GM21360 (cell line): ENCODE data around the gene METTL3.
"Not testable (repeated sequence)": the region's sequence is repeated elsewhere in the genome, so short reads cannot be mapped to it uniquely, and the experiment has no call there.

Source experiments
- ATAC-seq: cut with Tn5 transposase; IDR thresholded peaks from one replicate; pipeline ENCODE4 v1.9.1; 2021; ENCODE audit warnings: mild to moderate bottlenecking, moderate library complexity; ENCODE audit not compliant: unreplicated experiment

The METTL3 gene

GRCh38 chr14:21510735-21511657 lies at the start of gene METTL3:
Gene METTL3 (minus strand): TSS chr14:21511340. CDS start chr14:21511223, 117 bp downstream.
- ATAC-seq, result peak; percentile 96

DNA sequence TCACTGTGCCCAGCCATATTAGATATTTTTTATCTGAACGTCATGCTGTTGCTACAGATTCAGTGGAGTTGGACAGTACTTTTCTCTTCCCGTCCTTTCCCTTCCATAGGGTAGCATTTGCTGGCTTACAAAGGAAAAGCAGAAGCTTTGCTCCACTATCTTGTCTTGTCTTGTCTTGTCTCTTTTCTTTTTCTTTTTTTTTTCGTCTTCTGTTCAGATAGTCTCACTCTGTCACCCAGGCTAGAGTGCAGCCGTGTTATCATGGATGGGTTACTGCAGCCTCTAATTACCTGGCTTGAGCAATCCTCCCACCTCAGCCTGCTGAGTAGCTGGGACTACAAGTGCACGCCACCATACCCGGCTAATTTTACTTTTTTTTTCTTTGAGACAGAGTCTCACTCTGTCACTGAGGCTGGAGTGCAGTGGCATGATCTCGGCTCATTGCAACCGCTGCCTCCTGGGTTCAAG lies 47.6 kb upstream of the METTL3 start:
- ATAC-seq, result no peak

- ATAC-seq, result no peak
These were observed 46.2 kb upstream of the METTL3 start for GRCh38 chr14:21557084-21557901.

DNA sequence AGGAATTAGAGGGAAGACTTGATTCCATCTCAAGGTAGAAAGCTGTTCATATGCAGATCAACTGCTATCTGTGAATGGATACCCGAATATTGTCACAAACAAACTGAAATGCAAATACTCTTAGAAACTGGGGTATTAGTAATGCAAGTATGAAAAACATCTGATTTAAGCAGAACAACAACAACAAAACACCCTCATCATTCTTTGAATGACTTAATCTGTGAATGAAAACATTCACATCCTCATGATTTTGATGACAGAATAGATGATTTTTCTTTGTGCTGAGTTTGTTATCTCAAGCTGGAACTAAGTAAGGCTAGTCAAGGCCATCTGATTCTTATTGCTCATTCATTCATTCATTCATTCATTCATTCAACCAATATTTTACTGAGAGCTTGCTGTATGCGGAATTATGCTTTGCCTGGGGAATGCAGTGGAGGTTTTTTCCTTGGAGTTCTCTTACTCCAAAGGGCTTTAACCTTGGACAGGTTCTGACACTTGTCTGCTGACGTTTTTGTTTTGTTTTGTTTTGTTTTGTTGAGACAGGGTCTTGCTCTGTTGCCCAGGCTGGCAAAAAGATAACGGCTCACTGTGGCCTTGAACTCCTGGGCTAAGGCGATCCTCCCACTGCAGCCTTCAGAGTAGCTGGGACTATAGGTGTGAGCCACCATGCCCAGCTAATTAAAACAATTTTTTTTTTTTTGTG lies 45.4 kb upstream of the METTL3 start:
- no peak for ATAC-seq

- no peak for ATAC-seq
These were observed 42.1 kb upstream of the METTL3 start for GRCh38 chr14:21553266-21553665.

- not testable (repeated sequence) for ATAC-seq
These were observed 33.4 kb upstream of the METTL3 start for GRCh38 chr14:21544588-21544987.

DNA sequence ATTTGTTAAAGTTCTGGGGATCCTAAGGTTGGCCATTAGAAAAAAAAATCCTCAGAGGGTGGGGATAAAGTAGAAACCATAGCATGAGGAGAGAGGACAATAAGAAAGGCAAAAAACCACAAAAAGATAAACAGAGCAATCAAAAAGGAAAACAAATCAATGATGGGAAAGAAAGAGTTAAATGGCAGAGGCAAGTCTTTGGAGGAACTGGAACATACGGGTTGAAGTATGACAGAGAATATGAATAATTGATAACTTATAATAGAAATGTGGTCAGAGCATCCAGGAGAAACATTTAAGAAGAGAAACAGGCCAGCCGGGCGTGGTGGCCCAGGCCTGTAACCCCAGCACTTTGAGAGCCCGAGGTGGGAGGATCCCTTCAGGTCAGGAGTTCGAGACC lies 32.8 kb upstream of the METTL3 start:
- ATAC-seq, result no peak

- no peak for ATAC-seq
These were observed 32.4 kb upstream of the METTL3 start for GRCh38 chr14:21543521-21543960.

- no peak for ATAC-seq
These were observed 30.4 kb upstream of the METTL3 start for GRCh38 chr14:21541413-21542074.

DNA sequence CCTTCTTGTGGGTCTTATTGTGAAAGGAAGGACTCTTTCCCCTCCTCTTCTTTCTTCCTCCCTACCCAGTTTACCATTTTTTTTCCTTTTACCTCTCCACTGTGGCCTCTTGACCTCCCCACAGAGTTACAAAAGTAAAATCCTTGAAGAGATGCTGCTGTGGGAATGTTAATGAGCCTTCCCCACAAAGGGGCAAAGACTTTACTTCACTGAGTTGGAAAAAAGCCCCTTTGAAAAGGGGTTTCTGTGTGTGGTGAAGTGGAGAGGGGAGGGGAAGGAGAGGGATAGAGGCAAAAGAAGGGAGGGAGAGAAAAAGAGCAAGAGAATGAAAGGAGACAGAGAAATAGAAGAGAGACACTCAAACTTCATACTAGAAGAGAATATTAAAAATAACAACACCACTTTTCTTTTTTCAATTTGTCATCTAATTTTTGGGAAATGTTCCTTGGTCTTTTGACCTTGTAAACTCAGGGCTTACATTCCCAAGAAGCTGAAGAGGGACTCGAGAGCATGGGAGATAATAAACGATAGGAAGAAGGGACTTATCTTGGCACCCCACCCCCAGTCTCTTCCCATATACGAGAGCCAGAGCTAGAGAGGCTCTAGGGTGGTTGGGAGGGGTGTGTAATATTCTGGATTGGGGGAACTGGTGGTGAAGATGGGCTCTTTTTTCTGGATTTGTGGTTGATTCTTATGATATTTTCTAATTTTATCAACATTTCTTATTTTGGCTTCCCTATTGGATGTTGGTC lies 28.2 kb upstream of the METTL3 start:
- ATAC-seq, result no peak

GRCh38 chr14:21537090-21537424 lies 25.9 kb upstream of the METTL3 start:
- no peak for ATAC-seq

DNA sequence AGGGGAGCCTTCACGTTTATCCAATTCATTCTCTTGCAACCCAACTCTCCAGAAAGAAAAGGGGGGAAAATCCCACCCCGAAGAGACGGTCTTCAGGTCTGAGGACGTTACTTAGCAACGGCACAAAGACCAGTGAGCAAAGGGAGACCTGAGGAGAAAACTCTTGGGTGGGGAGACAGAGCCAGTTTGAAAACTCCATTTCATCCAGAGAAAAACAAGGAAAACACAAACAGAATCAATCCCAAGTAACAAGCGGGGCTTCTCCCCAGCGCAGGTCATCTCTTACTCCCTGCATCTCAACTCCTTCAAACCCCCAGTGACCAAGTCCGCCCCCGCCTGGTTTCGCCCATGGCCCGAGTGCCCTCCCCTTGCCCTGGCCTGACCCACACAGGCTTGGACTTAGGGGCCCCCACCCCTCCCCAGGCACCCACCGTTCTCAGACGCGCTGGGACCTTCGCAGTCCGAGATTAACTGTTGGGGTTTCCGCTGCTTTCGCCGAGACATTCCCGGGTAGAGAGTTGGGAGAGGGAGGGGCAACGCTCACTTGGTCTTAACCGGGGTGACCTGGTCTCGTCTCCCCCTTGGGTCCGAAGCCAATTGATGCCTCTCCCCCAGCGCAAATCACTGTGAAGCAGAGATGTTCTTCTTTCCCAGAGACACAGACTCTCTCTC lies 25.4 kb upstream of the METTL3 start:
- ATAC-seq, result no peak

DNA sequence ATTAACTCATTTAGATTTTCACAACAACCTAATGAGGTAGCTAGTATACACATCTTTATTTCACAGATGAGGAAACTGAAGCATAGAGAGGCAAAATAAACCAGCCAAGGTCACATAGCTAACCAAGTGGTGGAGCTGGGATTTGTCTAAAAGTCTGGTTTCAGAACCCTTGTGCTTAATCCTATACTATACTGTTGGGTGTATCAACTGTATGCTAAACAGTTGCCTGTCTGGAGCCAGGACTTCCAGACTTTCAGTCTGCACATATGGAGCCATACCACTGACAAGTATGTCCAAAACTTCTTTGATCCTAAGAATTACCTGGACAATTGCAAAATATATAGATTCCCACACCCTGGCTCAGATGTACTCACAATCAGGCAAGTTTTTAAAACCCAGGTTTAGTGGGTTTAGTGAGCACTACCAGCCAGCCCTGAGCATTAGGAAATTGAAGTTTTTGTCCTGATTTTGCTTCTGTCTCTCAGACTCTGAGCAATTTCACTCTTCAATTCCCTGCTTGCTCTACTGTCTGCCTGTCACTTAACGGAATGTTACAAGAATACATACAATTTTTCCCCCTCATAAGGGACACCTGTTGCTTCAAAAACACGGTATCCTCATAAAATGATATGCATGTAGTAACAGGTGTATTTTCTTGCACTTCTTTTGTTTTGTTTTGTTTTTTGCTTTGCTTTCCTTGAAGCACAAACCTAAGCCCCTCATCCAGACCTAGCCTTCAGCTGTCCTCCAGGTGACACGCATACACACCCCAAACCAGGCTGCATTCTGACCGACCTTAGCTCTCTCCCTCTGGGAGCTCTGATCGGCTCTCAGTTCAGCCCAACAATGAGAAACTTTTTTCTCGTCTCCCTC lies 24.6 kb upstream of the METTL3 start:
- no peak for ATAC-seq

DNA sequence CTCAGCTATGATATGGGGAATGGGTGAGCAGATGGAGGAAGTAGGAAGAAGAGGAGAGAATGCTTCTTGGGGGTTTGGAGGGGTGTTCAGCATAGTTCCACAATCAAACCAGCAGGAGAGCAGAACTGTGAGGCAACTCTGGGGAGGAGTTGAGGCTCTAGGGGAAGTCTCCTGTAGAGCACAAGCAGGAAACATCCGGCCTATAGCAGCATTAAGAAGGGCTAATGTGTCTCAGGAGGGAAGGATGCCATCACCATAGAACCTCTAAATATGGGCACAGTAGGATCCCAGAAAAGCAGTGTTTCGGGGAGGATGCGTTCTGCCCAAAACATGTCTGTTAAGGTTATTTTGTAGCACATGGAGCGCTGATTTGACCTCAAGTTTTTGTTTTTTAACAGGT lies 23.4 kb upstream of the METTL3 start:
- no peak for ATAC-seq

DNA sequence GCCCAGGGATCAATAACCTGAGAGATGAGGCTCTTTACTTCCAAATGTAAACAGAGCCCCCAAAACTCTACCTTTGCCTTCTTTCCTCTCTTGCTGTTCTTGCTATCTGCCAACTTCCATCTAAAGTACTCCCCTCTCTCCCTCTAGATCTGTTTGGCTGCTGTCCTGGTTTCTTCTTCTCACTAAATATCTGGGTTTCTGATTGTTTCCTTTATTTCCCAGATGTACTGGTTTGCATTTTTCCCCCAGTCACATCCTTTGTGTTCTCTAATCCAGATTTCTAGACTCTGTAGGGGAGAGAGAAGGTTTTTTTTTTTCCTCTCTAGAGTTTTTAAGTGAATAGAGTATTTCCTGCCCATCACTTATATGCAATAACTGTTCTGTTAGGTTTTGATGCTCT lies 22.2 kb upstream of the METTL3 start:
- ATAC-seq, result no peak

GRCh38 chr14:21529515-21529914 lies 18.4 kb upstream of the METTL3 start:
- ATAC-seq, result no peak

DNA sequence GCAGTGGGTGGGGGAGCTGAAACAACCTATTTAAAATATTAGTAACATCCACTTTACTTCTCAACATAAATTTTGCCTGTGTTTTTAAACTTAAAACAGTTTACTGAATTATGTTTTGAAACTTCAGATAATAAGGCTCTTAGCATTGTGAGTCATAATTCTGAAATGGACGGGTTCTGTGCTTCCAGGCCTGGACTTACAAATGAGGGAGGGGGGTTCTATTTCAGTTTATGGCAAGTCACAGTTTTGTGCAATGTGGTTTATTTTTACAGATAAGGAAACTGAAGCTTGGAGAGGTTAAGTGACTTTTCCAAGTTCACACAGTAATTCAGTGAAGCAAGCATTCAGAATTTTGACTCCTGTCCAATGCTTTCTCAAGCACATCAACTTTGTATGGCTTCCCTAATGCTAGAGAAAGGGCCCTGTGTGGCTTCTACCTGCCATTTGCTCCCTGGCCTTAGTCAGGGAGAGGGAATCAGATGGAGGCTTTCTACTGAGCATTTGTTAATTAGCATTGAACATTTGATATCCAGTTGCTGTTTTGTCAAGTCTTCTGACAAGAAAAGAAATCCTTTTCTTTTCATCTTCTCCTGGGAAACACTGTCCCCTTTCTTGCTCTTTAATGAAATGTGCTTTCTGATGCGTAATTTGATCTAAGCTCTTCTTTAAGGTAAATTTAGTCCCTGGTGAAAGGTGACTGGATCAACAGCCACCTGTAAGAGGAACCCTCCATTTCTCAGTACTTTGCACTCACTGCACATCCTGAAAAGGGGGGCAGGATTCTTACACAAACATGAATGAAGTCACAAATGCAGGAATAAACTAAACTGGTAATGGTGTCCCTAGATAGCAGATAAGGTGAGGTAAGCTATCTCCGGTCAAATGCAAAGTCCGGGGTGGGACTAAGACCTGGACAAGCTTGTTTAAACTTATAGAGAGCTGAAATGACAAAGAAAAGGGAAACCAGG lies 17.5 kb upstream of the METTL3 start:
- ATAC-seq, result no peak
